Renal pelvis (tissue), 4 donors: ENCODE data around the gene FEN1. TPM values are rescaled to one million over a fixed set of nuclear protein-coding genes. Genes with fewer than 3 reads are reported as not detected.

Experiments
- DNase-seq: peaks from one replicate; pipeline ENCODE4 v3.0.0-alpha.2; 2013
- polyA plus RNA-seq, 3 donors: library from polyadenylated mRNA; unstranded; fragments of 120-200 nt; gene quantifications; one replicate each; pipeline ENCODE4 v1.2.1, GENCODE V29; 2013; ENCODE audit not compliant: insufficient read length in 3 of 3

The FEN1 gene
- polyA plus RNA-seq, 3 donors, result 37.3 to 47.6 (median 38.9) TPM

GRCh38 chr11:61771985-61772455, 20.7 kb upstream of the FEN1 start:
- peak; percentile 80 for DNase-seq

GRCh38 chr11:61773356-61773755, 19.4 kb upstream of the FEN1 start:
- no peak for DNase-seq

- no peak for DNase-seq
These were observed 18.9 kb upstream of the FEN1 start for GRCh38 chr11:61773809-61774208.

GRCh38 chr11:61774411-61774810, 18.3 kb upstream of the FEN1 start:
- DNase-seq, result no peak

- no peak for DNase-seq
These were observed 17.6 kb upstream of the FEN1 start for GRCh38 chr11:61775106-61775505.

- DNase-seq, result no peak
These were observed 16.8 kb upstream of the FEN1 start for GRCh38 chr11:61775606-61776554.

- DNase-seq, result no peak
These were observed 16.1 kb upstream of the FEN1 start for GRCh38 chr11:61776561-61777075.

GRCh38 chr11:61777234-61778090, 15.2 kb upstream of the FEN1 start:
- no peak for DNase-seq

GRCh38 chr11:61778357-61778886, 14.3 kb upstream of the FEN1 start:
- no peak for DNase-seq

GRCh38 chr11:61778920-61779650, 13.6 kb upstream of the FEN1 start:
- DNase-seq, result no peak

- DNase-seq, result no peak
These were observed 12.8 kb upstream of the FEN1 start for GRCh38 chr11:61779666-61780525.

- no peak for DNase-seq
These were observed 12.0 kb upstream of the FEN1 start for GRCh38 chr11:61780581-61781162.

GRCh38 chr11:61781585-61781984, 11.1 kb upstream of the FEN1 start:
- no peak for DNase-seq

GRCh38 chr11:61782299-61782698, 10.4 kb upstream of the FEN1 start:
- no peak for DNase-seq

- no peak for DNase-seq
These were observed 9.9 kb upstream of the FEN1 start for GRCh38 chr11:61782841-61783240.

GRCh38 chr11:61783717-61784505, 8.8 kb upstream of the FEN1 start:
- DNase-seq, result no peak

GRCh38 chr11:61784506-61784805, 8.3 kb upstream of the FEN1 start:
- no peak for DNase-seq

- DNase-seq, result no peak
These were observed 6.8 kb upstream of the FEN1 start for GRCh38 chr11:61785837-61786402.

GRCh38 chr11:61787928-61788491, 4.7 kb upstream of the FEN1 start:
- DNase-seq, result no peak
